HG03045 (cell line): ENCODE data around the gene SEPTIN5.
A peak's percentile ranks its signal among the peaks of the same experiment; 100 is the strongest.
"Not testable (repeated sequence)": the region's sequence is repeated elsewhere in the genome, so short reads cannot be mapped to it uniquely, and the experiment has no call there.

Experiments used
- ATAC-seq: cut with Tn5 transposase; IDR thresholded peaks from one replicate; pipeline ENCODE4 v1.9.1; 2021; ENCODE audit warnings: mild to moderate bottlenecking, moderate library complexity; ENCODE audit not compliant: unreplicated experiment

Gene SEPTIN5

DNA sequence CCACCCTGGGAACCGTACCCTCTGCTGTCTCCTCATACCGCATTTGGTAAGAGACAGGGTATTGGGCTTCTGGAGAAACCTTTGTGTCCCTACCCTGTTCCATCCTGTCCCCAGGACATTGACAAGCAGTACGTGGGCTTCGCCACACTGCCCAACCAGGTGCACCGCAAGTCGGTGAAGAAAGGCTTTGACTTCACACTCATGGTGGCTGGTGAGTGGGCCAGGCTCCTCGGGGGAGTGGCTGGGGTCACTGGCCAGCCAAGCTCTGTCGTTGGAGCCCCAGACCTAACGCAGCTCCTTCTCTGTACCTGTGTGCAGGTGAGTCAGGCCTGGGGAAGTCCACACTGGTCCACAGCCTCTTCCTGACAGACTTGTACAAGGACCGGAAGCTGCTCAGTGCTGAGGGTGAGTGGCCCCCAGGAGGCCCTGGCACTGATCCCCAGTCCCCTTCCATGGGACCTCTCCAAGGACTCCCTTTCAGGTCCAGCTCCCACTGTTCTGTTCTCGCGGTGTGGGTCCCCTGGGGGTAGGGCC is 5.3 kb downstream of the SEPTIN5 start:
- ATAC-seq, result no peak

DNA sequence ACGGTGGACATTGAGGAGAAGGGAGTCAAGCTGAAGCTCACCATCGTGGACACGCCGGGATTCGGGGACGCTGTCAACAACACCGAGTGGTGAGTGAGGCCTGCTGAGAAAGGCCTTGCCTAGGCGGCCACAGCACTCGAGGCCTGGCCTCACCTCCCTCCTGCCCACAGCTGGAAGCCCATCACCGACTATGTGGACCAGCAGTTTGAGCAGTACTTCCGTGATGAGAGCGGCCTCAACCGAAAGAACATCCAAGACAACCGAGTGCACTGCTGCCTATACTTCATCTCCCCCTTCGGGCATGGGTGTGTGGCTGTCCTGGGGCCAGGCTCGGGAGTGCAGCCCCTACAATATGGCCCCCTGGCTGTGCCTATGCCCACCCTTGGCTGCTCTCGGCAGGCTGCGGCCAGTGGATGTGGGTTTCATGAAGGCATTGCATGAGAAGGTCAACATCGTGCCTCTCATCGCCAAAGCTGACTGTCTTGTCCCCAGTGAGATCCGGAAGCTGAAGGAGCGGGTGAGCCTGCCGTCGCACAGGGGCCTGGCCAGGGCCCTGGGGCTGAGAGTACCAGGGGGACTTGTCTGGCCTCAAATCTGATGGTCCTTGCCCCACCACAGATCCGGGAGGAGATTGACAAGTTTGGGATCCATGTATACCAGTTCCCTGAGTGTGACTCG is 6.0 kb downstream of the SEPTIN5 start:
- ATAC-seq, result no peak

DNA sequence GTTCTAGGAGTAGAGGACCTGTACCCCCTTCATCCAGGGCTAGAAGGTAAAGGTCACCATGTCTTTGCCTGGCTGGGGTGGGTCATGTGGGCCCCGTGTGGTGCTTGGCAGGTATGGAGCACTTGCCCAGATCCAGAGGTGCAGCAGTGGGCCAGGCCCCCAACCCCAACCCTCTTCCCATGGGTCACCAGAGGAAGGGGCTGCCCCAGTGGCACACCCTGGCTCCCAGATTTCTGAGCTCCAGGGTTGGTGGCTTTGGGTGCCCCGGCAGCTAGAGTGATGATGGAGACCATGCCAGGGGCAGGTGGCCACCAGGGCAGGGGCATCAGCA is 6.7 kb downstream of the SEPTIN5 start:
- no peak for ATAC-seq

DNA sequence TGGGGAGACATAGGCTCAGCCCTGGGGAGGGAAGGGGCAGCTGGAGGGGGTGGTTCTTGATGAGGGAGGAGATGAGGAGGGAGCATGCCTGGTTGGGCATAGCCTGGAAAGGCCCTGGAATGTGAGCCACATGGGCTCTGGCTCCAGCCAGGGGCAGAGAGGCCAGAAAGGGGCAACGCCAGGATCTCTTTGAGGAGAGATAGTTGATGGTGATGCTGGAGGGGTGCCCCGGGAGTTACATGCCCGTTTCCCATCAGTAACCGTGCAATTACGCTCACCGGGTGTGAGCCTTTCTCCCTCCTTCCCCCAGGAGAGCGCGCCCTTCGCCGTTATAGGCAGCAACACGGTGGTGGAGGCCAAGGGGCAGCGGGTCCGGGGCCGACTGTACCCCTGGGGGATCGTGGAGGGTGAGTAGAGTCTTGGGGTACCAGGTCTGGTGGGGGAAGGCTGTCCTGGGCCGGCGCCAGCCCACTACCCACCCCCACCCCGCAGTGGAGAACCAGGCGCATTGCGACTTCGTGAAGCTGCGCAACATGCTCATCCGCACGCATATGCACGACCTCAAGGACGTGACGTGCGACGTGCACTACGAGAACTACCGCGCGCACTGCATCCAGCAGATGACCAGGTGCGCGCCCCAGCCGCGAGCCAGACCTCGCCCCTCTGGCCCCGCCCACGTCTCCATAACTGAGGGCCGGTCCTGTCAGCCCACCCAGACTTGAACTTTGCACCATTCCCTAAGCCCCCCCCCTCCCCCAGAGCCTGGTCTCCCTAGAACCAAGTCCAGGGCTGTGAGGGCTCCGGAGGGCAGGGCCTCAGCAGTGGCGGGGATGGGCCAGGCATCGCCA is 7.3 kb downstream of the SEPTIN5 start:
- ATAC-seq, result no peak

DNA sequence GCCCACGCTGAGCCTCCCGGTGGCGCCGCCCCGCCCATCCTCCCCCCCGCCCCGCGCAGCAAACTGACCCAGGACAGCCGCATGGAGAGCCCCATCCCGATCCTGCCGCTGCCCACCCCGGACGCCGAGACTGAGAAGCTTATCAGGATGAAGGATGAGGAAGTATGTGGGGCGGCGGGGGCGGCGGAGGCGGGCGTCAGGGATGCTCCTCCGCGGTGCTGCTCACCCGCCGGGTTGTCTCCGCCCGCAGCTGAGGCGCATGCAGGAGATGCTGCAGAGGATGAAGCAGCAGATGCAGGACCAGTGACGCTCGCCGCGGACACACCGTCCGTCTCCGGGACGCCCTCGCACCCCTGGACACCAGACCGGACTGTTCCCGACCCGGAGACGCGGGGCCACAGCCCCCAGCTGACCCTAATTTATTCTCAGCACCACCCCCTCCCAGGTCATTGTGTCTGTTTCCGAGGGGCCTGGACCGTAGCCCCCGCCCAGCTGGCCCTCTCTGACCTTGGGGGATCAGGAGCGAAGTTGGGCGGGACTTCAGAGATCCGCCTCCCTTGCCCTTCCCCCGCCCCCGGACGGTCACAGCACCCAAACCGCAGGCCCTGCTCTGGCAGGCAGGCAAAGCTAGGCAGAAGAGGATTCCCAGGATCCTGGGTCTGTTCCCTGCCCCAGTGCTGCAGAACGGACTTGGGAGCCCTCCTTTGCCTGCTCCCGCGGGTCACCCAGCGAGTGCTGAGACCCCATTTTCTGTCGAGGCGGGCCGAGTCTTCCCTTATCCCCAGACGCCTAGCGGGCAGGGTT is 8.1 kb downstream of the SEPTIN5 start:
- ATAC-seq, result no peak

DNA sequence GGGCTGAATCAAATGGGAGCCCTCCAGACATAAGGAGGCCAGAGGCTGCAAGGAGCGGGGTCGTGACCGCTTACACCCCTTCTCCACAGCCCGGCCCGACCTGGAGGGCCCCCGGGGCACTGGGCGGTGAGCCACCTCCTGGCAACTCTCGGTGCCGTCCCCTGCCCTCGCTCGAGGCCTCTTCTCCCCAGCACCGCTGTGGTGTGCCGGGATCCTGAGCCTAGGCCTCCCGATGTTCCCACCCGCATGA is 8.6 kb downstream of the SEPTIN5 start:
- ATAC-seq, result no peak

DNA sequence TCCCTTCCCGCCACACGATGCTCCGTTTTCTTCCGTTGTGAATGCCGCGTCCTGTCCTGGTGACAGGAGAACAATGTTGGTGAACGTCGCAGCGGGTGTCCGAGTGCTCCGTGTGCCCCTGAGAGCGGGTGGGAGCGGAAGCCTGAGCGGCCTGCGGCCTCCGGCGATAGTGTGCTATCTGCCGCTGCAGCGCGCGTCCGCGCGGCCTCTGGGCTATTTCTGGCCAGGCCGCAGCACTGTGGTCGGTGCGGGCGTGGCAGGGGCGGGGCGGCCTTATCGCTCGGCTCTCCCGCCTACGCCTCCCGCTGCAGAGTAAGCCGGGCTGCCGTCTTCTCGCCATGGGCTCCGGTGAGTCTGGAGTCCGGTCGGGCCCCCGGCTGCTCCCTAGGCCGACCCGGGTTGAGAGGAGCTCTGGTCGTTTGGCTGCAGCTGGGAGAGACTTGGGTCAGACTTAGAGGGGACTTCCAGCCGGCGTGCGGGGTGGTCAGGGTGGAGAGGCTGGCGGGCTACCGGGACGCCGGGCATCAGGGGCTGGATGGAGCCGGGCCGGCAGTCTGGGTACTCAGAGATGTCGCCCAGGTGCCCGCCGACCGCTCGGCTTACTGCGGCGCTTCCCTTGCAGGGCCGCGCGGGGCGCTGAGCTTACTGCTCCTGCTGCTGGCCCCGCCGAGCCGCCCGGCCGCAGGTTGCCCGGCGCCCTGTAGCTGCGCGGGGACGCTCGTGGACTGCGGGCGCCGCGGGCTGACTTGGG is 9.1 kb downstream of the SEPTIN5 start, which contains the start of gene GP1BB:
TSS of gene GP1BB (plus strand) at position 308 of the 751 bp plus-strand sequence. CDS start at position 339, 31 bp downstream.
- ATAC-seq, result no peak

DNA sequence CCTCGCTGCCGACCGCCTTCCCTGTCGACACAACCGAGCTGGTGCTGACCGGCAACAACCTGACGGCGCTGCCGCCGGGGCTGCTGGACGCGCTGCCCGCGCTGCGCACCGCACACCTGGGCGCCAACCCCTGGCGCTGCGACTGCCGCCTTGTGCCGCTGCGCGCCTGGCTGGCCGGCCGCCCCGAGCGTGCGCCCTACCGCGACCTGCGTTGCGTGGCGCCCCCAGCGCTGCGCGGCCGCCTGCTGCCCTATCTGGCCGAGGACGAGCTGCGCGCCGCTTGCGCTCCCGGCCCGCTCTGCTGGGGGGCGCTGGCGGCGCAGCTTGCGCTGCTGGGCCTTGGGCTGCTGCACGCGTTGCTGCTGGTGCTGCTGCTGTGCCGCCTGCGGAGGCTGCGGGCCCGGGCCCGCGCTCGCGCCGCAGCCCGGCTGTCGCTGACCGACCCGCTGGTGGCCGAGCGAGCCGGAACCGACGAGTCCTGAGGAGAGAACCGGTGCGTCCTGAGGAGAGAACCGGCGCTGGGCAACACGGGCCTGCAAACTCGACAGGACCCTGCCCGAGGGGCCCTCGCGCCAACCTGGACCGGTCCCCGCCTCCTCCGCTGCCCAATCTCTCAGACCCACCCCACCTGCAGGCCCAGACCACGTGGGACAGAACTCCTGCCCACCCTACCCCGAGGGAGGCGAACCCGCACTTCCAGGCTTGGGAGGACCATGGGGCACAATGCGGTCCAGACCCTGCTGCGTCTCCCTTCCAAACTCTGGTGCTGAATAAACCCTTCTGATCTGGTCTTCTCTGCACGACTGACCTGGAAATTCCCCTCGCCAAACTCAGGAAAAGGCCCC is 9.9 kb downstream of the SEPTIN5 start:
- no peak for ATAC-seq

DNA sequence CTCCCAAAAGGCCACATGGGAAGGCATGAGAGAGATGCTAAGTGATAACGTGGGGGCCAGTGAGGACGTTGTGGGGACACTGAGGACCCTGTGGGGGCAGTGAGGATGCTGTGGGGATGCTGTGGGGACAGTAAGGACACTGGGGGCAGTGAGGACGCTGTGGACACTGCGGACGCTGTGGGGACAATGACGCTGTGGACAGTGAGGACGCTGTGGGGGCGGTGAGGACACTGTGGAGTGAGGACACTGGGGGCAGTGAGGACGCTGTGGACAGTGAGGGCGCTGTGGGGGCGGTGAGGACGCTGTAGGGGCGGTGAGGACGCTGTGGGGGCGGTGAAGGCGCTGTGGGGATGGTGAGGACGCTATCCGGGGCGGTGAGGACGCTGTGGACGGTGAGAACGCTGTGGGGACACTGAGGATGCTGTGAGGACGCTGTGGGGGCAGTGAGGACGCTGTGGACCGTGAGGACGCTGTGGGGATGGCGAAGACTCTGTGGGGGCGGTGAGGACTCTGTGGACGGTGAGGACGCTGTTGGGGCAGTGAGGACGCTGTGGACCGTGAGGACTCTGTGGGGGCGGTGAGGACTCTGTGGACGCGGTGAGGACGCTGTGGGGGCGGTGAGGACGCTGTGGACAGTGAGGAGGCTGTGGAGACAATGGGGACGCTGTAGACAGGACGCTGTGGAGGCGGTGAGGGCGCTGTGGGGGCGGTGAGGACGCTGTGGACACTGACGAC is 10.8 kb downstream of the SEPTIN5 start:
- ATAC-seq, result no peak

DNA sequence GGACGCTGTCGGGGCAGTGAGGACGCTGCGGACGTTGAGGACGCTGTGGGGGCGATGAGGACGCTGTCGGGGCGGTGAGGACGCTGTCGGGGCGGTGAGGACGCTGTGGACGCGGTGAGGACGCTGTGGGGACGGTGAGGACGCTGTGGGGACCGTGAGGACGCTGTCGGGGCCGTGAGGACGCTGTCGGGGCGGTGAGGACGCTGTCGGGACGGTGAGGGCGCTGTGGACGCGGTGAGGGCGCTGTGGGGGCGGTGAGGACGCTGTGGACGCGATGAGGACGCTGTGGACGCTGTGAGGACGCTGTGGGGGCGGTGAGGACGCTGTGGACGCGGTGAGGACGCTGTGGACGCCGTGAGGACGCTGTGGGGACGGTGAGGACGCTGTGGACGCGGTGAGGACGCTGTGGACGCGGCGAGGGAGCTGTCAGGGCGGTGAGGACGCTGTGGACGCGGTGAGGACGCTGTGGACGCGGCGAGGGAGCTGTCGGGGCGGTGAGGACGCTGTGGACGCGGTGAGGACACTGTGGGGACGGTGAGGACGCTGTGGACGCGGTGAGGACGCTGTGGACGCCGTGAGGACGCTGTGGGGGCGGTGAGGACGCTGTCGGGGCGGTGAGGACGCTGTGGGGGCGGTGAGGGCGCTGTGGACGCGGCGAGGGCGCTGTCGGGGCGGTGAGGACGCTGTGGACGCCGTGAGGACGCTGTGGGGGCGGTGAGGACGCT is 11.9 kb downstream of the SEPTIN5 start:
- ATAC-seq, result not testable (repeated sequence)

DNA sequence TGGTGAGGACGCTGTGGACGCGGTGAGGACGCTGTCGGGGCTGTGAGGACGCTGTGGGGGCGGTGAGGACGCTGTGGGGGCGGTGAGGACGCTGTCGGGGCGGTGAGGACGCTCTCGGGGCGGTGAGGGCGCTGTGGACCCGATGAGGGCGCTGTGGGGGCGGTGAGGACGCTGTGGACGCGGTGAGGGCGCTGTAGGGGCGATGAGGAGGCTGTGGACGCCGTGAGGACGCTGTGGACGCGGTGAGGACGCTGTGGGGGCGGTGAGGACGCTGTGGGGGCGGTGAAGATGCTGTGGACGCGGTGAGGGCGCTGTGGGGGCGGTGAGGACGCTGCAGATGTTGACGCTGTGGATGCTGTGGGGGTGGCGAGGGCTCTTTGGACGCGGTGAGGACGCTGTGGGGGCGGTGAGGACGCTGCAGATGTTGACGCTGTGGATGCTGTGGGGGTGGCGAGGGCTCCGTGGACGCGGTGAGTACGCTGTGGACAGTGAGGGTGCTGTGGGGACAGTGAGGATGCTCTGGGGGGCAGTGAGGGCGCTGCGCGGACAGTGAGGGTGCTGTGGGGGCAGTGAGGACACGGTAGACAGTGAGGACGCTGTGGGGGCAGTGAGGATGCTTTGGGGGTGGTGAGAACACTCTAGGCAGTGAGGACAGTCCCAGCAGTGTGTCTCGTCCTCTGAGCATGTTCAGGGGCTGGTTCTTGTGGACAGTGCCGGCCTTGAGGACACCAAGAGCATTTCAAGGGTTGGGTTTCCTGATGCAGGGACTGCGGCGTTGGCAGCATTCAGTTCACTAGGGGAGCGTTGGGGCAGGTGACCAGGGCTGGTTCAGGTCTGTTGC is 13.2 kb downstream of the SEPTIN5 start:
- ATAC-seq, result no peak

DNA sequence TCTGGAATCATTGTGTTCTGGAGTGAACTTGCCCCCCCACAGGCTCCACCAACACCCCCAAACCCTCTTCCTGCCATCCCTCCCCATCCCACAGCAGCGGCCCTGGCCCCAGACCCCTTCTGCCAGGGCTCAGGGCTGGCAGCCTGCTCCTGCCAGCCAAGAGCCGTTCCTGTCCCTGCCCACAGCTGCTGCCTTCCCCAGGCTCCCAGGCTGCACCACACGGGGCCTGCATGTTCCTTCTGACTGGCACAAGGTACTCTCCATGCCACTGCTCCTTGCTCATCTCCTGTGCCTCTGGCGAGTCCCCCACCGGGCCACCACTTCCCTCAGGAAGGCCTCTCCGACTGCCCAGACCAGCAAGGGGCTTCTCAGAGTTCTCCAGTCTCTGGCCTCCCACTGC is 14.0 kb downstream of the SEPTIN5 start:
- ATAC-seq, result no peak

DNA sequence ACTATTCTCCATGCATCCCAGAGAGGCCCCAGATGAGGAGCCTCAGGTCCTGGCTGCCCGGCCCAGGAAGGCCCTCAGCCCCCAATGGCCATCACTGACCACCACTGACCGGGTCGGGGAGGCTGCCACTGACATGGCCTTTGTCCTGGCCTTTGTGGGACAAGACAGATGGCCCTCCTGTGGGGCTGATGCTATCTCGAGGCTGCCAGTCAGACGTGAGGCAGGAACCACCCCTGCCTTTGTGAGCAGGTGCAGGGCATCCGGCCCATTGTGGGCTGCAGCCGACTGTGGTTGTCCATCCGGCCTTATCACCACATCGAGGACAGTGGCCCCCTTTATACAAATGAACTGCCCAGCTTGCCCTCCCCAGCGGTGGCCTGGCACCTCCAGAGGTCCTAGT is 14.5 kb downstream of the SEPTIN5 start:
- ATAC-seq, result no peak

DNA sequence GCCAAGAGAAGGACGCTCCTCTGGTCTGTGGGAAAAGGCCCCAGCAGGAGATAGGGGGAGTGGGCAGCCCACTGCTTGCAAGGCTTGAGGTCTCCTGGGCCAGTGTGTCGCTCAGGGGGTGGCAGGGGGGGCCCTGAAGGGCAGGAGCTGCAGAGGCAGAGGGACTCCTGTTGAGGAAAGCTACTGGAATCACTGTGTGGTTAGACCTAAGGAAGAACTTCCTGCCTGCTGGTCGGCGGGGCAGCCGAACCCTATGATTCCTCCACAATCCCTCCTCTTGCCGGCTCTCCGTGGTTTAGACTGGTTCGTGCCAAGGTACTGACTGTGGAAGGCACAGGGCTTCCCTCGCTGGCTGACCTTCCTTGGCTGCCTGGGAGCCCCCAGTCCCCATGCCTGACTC is 15.2 kb downstream of the SEPTIN5 start:
- ATAC-seq, result no peak

DNA sequence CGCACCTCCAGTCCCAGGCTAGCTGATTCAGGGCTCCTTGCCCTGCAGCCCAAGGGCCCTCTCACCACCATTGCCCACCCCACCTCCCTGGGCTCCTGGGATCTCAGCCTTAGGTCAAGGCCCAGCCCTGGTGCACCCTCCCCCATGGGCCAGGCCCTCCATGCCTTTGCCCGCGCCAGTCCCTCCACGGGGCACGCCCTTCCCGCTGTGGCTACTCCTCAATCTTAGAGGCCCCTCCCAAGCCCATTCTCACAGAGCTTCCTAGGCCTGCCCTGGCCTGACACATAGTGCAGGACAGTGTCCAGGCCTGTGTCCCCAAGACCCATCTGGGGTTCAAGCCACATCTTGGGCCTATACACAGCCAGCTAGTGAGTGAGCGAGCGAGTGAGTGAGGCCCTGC is 15.9 kb downstream of the SEPTIN5 start:
- ATAC-seq, result no peak

DNA sequence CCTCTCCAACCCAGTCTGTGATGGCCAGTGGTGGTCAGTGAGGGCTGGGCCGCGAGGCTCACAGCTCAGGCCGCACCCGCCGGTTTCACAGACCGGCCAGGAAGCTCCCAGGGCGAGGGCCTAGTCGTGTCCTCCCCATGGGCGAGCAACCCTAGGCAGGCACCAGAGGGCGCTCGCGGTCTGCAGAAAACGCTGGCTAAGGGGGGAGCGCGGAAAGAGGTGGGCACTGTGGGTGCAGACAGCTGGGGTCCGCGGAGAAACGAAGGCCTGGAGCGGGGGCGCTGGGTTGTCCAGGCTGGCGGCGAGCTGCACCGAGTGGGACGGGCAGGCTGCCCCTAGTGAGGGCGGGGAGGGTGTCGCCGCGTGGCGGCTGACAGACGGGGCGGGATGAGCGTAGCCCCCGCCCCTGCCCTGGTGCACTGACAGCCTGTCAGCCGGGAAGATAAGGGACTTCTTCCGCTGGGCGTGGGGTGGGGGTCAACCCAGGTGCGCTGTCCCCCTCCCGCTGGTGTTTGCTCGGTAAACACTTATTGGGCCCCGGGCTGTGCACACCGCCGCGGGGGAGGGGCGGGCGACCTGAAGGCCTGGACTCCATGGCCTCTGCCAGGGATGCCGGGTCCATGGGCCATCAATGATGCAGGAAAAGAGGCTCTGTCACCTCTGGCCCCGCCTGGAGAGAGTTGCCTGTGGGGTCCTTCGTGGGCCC is 16.5 kb downstream of the SEPTIN5 start:
- ATAC-seq, result peak; percentile 41
